GM12892 (cell line): ENCODE results near the gene RAB30.
A peak's percentile ranks its signal among the peaks of the same experiment; 100 is the strongest.

Experiments used
- DNase-seq: peaks from one replicate; pipeline ENCODE4 v3.0.0; 2011; ENCODE audit not compliant: insufficient read length
- FAIRE-seq: peaks from 2 replicates; lab custom pipeline; 2011; peaks lifted over from hg19 to GRCh38; lab: Jason Lieb, UNC
- POLR2A ChIP-seq: IDR thresholded peaks from 2 replicates; pipeline ENCODE4 v1.6.1; 2011; ENCODE audit warnings: low read depth, low read length, control low read depth
- POLR2AphosphoS5 ChIP-seq: IDR thresholded peaks from 2 replicates; pipeline ENCODE4 v1.6.1; 2011; ENCODE audit warnings: low read depth, low read length, control low read depth
- TAF1 ChIP-seq: IDR thresholded peaks from 2 replicates; pipeline ENCODE4 v1.6.1; 2011; ENCODE audit warnings: low read depth, mild to moderate bottlenecking, control low read depth, low read length, borderline replicate concordance

Gene RAB30

GRCh38 chr11:83093634-83094033, 21.9 kb upstream of the RAB30 start:
- FAIRE-seq (no peak), DNase-seq (no peak)
- no peak for TF ChIP-seq POLR2AphosphoS5
- no peak for TF ChIP-seq TAF1
- no peak for TF ChIP-seq POLR2A

DNA sequence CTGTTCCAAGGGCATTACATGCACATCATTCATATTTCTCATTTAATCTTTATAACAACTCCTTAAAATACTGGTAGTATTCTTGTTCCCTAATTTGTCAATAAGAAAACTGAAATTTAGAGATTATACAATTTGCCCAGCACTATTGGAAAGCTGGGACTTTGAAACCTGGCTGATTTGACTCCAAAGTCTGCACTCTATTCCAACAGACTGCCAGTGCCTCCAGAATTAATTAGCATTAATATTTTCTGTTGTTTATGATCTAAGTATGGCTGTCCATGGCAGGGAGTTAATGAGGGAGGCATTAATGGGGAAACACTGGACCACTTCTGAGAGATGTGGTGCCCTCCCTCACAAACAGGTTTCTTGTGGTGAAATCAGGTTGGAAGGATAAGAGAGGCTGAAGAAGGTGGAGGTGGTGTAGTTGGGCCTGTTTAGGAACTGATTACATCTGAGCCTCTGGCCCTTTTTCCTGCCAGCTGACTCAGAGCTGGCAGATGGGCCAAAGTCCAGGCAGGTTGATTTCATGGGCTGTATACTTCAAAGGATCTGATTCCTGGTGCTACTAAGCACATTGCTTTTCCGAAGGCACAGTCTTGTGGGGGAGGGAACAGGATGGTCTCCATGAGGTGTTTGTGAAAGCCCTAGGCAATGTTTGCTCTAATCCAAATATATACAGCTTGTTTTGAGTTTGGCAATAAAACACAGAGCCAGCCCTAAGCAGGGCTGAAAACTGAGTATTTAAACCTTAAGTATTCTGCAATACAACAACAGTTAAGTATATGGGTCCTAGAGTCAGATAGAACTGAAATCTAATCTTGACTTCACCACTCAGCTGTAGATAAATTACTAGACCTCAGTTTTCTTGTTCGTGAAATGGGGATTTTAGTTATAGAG, 21.0 kb upstream of the RAB30 start:
- FAIRE-seq (no peak), DNase-seq (no peak)

DNA sequence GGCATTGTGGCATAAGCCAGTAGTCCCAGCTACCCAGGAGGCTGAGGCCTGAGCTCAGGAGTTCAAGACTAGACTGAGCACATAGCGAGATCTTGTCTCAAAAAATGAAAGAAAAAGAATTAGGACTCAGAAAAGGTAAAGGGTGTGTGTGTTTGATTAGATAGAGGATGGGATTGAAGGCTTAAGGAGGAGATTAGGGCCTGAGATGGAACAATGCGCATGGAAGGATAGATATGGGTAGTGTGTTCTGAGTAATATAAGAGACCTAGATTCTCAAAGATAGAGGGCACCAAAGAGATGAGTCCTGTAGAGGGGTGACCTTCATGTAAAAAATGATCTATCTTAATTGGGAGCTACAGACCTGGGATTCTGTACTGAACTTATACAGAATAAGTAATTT, 17.3 kb upstream of the RAB30 start:
- DNase-seq: no peak
- TF ChIP-seq TAF1: no peak
- no peak for TF ChIP-seq POLR2A
- TF ChIP-seq POLR2AphosphoS5: no peak
- no peak for FAIRE-seq

More for the DNA sequence above, 21.0 kb upstream of the RAB30 start:
- no peak for TF ChIP-seq POLR2A
- no peak for TF ChIP-seq TAF1
- no peak for TF ChIP-seq POLR2AphosphoS5

DNA sequence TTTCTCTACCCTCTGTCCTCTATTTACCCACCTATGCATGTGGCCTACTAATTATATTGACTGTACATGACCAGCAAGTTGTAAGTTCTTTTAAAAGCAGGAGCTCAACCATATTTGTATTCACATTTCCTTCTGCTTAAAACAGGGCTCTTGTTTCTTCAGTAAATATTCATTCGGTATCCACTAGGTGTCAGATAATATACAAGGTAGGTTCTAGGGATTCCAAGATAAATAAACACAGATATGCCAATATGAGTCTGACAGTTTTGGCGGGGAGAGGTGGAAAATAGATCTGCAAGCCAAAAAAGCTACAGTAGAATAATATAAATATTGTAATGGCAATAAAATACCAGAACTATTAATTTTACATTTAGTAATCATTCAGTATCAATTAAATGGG, 15.3 kb upstream of the RAB30 start:
- DNase-seq (no peak), FAIRE-seq (no peak)
- TF ChIP-seq POLR2AphosphoS5 (no peak), POLR2A (no peak), TAF1 (no peak)

GRCh38 chr11:83079820-83080219, 8.1 kb upstream of the RAB30 start:
- DNase-seq: no peak
- no peak for TF ChIP-seq POLR2A
- no peak for TF ChIP-seq TAF1
- no peak for TF ChIP-seq POLR2AphosphoS5
- no peak for FAIRE-seq

- DNase-seq (no peak), FAIRE-seq (no peak)
- TF ChIP-seq TAF1 (no peak), POLR2A (no peak), POLR2AphosphoS5 (no peak)
Measured at GRCh38 chr11:83078269-83078668, 6.6 kb upstream of the RAB30 start.

DNA sequence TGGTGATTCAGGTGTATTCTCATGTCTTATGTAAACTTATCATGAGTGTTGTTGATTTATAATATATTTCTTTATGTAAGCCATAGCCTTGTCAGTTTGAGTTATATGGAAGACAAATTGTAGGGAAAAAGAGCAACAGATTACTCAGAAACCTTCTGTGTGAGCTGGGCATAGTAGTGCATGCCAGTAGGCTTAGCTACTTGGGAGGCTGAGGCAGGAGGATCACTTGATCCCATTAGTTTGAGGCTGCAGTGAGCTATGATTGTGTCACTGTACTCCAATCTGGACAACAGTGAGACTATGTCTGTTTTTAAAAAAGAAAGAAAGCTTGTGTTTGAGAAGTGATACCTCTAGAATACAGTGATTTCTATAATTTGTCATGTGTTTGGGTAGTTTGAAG, 2.2 kb upstream of the RAB30 start:
- no peak for FAIRE-seq
- TF ChIP-seq TAF1 (no peak), POLR2A (no peak), POLR2AphosphoS5 (no peak)

GRCh38 chr11:83073258-83073657, 1.6 kb upstream of the RAB30 start:
- TF ChIP-seq TAF1 (no peak), POLR2A (no peak), POLR2AphosphoS5 (no peak)
- FAIRE-seq (peak; percentile 30), DNase-seq (no peak)

More for the DNA sequence above, 2.2 kb upstream of the RAB30 start:
- no peak for DNase-seq

DNA sequence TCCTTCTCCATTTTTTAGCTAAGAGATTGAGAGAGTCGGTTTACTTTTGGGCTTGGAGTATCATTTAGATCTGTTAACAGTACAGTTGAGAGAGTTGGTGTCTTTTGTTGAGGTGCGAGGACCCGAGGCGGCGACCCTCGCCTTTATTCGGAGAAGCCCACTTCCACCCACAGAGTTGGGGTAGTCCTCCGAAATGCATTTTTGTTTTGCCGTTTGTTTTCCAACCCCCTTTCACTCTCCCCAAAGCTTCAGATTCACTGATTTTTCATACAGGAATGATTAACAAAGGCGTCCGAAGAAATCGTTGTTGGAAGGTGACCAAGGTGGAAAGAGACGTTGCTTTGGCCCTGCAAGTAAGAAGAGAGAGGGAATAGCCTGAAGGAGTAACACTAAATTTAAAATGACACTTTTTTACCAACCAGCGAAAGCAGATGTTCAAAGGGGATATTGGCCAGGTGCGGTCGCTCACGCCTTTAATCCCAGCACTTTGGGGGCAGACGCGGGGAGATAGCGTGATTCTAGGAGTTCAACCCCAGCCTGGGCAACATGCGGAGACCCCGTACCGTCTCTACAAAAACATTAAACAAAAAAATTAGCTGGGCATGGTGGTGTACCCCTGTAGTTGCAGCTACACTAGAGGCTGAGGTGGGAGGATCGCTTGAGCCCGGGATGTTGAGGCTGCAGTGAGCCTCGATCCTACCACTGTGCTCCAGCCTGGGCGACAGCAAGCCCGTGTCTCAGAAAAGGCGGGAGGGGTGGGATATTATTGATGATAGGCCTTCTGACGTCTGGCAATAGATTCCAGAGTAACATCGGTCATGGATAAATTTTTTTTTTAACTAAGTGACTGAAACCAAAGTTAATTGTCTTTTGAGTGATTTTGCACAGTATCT, 899 bp upstream of the RAB30 start:
- FAIRE-seq (peak; percentile 83), DNase-seq (no peak)
- no peak; the same call in 1 of the 2 replicates for TF ChIP-seq POLR2A
- TF ChIP-seq POLR2AphosphoS5: no peak; the same call in 1 of the 2 replicates
- TF ChIP-seq TAF1: no peak; the same call in 1 of the 2 replicates

GRCh38 chr11:83070731-83071566, 748 bp downstream of the RAB30 start:
- TF ChIP-seq TAF1 (no peak), POLR2AphosphoS5 (no peak), POLR2A (no peak)
- DNase-seq (no peak), FAIRE-seq (peak; percentile 61)

GRCh38 chr11:83070044-83070701, 1.5 kb downstream of the RAB30 start:
- DNase-seq (no peak), FAIRE-seq (peak; percentile 67)
- no peak for TF ChIP-seq POLR2A
- no peak for TF ChIP-seq TAF1
- TF ChIP-seq POLR2AphosphoS5: no peak
